ENCODE results near the gene CCDC27.

The CCDC27 gene

GRCh38 chr1:3721955-3722465, 30.2 kb upstream of the CCDC27 start:
- no peak for DNase-seq

GRCh38 chr1:3722846-3723245, 29.4 kb upstream of the CCDC27 start:
- DNase-seq = no peak

- peak; percentile 58 for DNase-seq
These were observed 27.7 kb upstream of the CCDC27 start for GRCh38 chr1:3724416-3725030.

- no peak for DNase-seq
These were observed 26.9 kb upstream of the CCDC27 start for GRCh38 chr1:3725366-3725765.

- DNase-seq = no peak
These were observed 25.0 kb upstream of the CCDC27 start for GRCh38 chr1:3727042-3727824.

GRCh38 chr1:3727825-3728776, 24.1 kb upstream of the CCDC27 start:
- DNase-seq = no peak

GRCh38 chr1:3729594-3730542, 22.4 kb upstream of the CCDC27 start:
- DNase-seq = no peak

GRCh38 chr1:3730543-3731247, 21.6 kb upstream of the CCDC27 start:
- no peak for DNase-seq

GRCh38 chr1:3731583-3732433, 20.4 kb upstream of the CCDC27 start:
- DNase-seq = no peak

GRCh38 chr1:3732434-3733093, 19.7 kb upstream of the CCDC27 start:
- DNase-seq = no peak

GRCh38 chr1:3733094-3733882, 19.0 kb upstream of the CCDC27 start:
- no peak for DNase-seq

- DNase-seq = no peak
These were observed 18.2 kb upstream of the CCDC27 start for GRCh38 chr1:3733883-3734589.

GRCh38 chr1:3734602-3735001, 17.6 kb upstream of the CCDC27 start:
- no peak for DNase-seq

GRCh38 chr1:3735027-3735681, 17.1 kb upstream of the CCDC27 start:
- no peak for DNase-seq

- no peak for DNase-seq
These were observed 16.6 kb upstream of the CCDC27 start for GRCh38 chr1:3735688-3736087.

- DNase-seq = no peak
These were observed 16.1 kb upstream of the CCDC27 start for GRCh38 chr1:3736131-3736561.

GRCh38 chr1:3736708-3737107, 15.5 kb upstream of the CCDC27 start:
- DNase-seq = no peak

- DNase-seq = no peak
These were observed 13.3 kb upstream of the CCDC27 start for GRCh38 chr1:3738943-3739342.

Data from CD4-positive, alpha-beta T cell treated with Interleukin-4 for 4 hours (primary cell).